ENCODE measurements around the gene PRM3. TPM values are rescaled to one million over a fixed set of nuclear protein-coding genes. Genes with fewer than 3 reads are reported as not detected.

PRM3 gene
- total RNA-seq: not detected

GRCh38 chr16:11272921-11273720 is at the start of gene PRM3:
Gene PRM3, minus strand, starts transcription at chr16:11273629. Its CDS starts 34 bp downstream, at chr16:11273595.
- no peak for ATAC-seq
- no peak for DNase-seq (ENCODE audit: low spot score)

- ATAC-seq (no peak), DNase-seq (ENCODE audit: low spot score) (no peak)
These were observed 49.4 kb upstream of the PRM3 start for GRCh38 chr16:11322823-11323222.

GRCh38 chr16:11321662-11322061 is 48.2 kb upstream of the PRM3 start:
- ATAC-seq: no peak

GRCh38 chr16:11320170-11320569 is 46.7 kb upstream of the PRM3 start:
- ATAC-seq: no peak
- no peak for DNase-seq (ENCODE audit: low spot score)

More at GRCh38 chr16:11321662-11322061, 48.2 kb upstream of the PRM3 start:
- no peak for DNase-seq (ENCODE audit: low spot score)

GRCh38 chr16:11319529-11320146 is 46.2 kb upstream of the PRM3 start:
- ATAC-seq (no peak), DNase-seq (ENCODE audit: low spot score) (no peak)

GRCh38 chr16:11318817-11319216 is 45.4 kb upstream of the PRM3 start:
- no peak for ATAC-seq
- DNase-seq (ENCODE audit: low spot score): no peak

GRCh38 chr16:11316331-11317015 is 43.0 kb upstream of the PRM3 start:
- ATAC-seq (no peak), DNase-seq (ENCODE audit: low spot score) (no peak)

GRCh38 chr16:11315510-11315909 is 42.1 kb upstream of the PRM3 start:
- no peak for ATAC-seq
- DNase-seq (ENCODE audit: low spot score): no peak

GRCh38 chr16:11314309-11314894 is 41.0 kb upstream of the PRM3 start:
- DNase-seq (ENCODE audit: low spot score) (no peak), ATAC-seq (no peak)

GRCh38 chr16:11313493-11314308 is 40.3 kb upstream of the PRM3 start:
- no peak for DNase-seq (ENCODE audit: low spot score)
- no peak for ATAC-seq

- DNase-seq (ENCODE audit: low spot score) (no peak), ATAC-seq (peak; percentile 52)
These were observed 39.5 kb upstream of the PRM3 start for GRCh38 chr16:11312718-11313492.

- no peak for DNase-seq (ENCODE audit: low spot score)
- ATAC-seq: no peak
These were observed 37.6 kb upstream of the PRM3 start for GRCh38 chr16:11310997-11311561.

- no peak for DNase-seq (ENCODE audit: low spot score)
- no peak for ATAC-seq
These were observed 37.2 kb upstream of the PRM3 start for GRCh38 chr16:11310634-11310977.

- DNase-seq (ENCODE audit: low spot score) (no peak), ATAC-seq (peak; percentile 56)
These were observed 36.6 kb upstream of the PRM3 start for GRCh38 chr16:11309895-11310633.

- DNase-seq (ENCODE audit: low spot score): no peak
- ATAC-seq: no peak
These were observed 35.3 kb upstream of the PRM3 start for GRCh38 chr16:11308493-11309283.

GRCh38 chr16:11307639-11308492 is 34.4 kb upstream of the PRM3 start:
- ATAC-seq: peak; percentile 12
- DNase-seq (ENCODE audit: low spot score): no peak

- peak; percentile 86 for ATAC-seq
- DNase-seq (ENCODE audit: low spot score): peak; percentile 66
These were observed 33.7 kb upstream of the PRM3 start for GRCh38 chr16:11306997-11307638.

All from left lobe of liver (tissue), 2 donors.